Measurements from ENCODE around the gene OR4K14. TPM values are rescaled to one million over a fixed set of nuclear protein-coding genes. Genes with fewer than 3 reads are reported as not detected.

OR4K14 gene
- total and polyA plus RNA-seq, 2 experiments from 2014 or later, result not detected

DNA sequence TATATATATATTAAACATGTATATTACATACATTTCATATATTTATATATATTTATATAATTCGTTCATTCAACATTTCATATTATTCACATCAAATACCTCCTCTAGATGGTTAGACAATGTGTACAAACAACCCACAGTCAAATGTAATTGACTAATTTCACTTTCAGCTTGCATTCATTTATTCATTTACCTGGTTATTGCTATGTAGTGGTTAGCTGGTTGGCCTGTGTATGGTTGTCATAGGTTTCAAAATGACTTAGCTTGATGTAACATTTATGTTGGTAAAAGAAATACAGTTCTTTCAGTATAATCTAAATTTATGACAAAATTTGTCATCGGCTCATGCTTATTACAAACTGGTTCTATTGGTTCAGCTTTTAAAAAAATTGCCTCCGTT is 16.3 kb upstream of the OR4K14 start:
- no peak overlapping the region for H3K27ac ChIP-seq
- TF ChIP-seq, protein P1, sequence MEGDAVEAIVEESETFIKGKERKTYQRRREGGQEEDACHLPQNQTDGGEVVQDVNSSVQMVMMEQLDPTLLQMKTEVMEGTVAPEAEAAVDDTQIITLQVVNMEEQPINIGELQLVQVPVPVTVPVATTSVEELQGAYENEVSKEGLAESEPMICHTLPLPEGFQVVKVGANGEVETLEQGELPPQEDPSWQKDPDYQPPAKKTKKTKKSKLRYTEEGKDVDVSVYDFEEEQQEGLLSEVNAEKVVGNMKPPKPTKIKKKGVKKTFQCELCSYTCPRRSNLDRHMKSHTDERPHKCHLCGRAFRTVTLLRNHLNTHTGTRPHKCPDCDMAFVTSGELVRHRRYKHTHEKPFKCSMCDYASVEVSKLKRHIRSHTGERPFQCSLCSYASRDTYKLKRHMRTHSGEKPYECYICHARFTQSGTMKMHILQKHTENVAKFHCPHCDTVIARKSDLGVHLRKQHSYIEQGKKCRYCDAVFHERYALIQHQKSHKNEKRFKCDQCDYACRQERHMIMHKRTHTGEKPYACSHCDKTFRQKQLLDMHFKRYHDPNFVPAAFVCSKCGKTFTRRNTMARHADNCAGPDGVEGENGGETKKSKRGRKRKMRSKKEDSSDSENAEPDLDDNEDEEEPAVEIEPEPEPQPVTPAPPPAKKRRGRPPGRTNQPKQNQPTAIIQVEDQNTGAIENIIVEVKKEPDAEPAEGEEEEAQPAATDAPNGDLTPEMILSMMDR (IDR thresholded peaks at IDR 0.05; ENCODE audit: low read depth, low read length), result no peak
- no peaks in the 10 kb centered on the region for H3K4me1 ChIP-seq (ENCODE audit: low read depth)
- no peaks in the 10 kb centered on the region for H3K36me3 ChIP-seq
- DNase-seq (ENCODE audit: low read depth in 1 of 2, low spot score in 1 of 2), result no peak
- no peaks in the 10 kb centered on the region for H3K27me3 ChIP-seq
- H3K4me3 ChIP-seq, result no peak overlapping the region
- H3K9me3 ChIP-seq (ENCODE audit: low read depth), result peaks cover 5% of the 10 kb centered on the region

DNA sequence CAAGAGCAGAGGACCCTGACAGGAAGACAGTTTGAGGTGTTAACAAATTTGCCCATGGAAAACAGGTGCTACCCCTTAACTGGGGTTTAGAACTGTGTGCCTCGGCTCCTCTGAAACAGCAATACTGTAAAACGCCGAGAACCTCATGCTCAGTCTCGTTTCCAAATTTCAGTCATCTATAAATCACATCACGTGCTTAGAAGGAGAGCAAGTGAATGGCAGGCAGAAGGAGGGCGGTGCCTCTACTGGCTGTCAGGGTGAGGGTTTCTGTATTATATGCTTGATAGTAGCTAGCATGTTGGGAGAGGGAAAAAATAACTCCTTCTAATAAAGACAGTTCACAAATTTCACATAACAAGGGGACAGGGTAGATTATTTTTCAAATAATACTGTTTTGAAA is 12.0 kb upstream of the OR4K14 start:
- Histone ChIP-seq H3K27me3 (no peaks in the 10 kb centered on the region), H3K4me1 (ENCODE audit: low read depth) (no peaks in the 10 kb centered on the region), H3K4me3 (no peak overlapping the region)

DNA sequence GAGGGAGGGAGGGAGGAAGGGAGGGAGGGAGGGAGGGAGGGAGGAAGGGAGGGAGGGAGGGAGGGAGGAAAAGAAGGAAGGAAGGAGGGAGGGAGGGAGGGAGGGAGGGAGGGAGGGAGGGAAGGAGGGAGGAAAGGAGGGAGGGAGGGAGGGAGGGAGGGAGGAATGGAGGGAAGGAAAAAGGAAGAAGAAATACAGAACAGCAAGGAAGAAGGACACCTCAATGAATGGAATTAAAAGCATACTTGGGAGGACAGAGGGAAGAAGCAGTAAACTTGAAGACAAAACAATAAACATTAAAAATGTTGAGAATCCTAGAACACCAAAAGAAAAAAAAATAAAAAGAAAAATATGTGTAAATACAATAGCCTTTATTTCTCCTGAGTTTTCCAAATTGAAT is 11.0 kb downstream of the OR4K14 start:
- Histone ChIP-seq H3K4me3 (no peak overlapping the region), H3K27ac (no peak overlapping the region), H3K36me3 (no peaks in the 10 kb centered on the region), H3K27me3 (no peaks in the 10 kb centered on the region), H3K9me3 (ENCODE audit: low read depth) (peaks cover 6% of the 10 kb centered on the region), H3K4me1 (ENCODE audit: low read depth) (no peaks in the 10 kb centered on the region)
- DNase-seq (ENCODE audit: low read depth in 1 of 2, low spot score in 1 of 2), result no peak
- TF ChIP-seq, protein P1 (IDR thresholded peaks at IDR 0.05; ENCODE audit: low read depth, low read length), result no peak

More for the DNA sequence above, 12.0 kb upstream of the OR4K14 start:
- TF ChIP-seq, protein P1 (IDR thresholded peaks at IDR 0.05; ENCODE audit: low read depth, low read length), result no peak
- H3K36me3 ChIP-seq, result no peaks in the 10 kb centered on the region
- DNase-seq (ENCODE audit: low read depth in 1 of 2, low spot score in 1 of 2), result no peak
- no peak overlapping the region for H3K27ac ChIP-seq
- peaks cover 5% of the 10 kb centered on the region for H3K9me3 ChIP-seq (ENCODE audit: low read depth)

DNA sequence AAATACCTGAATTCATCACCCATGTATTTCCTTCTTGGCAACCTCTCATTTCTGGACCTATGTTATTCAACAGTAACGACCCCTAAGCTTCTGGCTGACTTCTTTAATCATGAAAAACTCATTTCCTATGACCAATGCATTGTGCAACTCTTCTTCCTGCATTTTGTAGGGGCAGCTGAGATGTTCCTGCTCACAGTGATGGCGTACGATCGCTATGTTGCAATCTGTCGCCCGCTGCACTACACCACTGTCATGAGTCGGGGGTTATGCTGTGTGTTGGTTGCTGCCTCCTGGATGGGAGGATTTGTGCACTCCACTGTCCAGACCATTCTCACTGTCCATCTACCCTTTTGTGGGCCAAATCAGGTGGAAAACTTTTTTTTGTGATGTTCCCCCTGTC is 16.8 kb downstream of the OR4K14 start:
- TF ChIP-seq, protein P1 (IDR thresholded peaks at IDR 0.05; ENCODE audit: low read depth, low read length), result no peak
- no peaks in the 10 kb centered on the region for H3K36me3 ChIP-seq
- no peak overlapping the region for H3K27ac ChIP-seq
- H3K4me3 ChIP-seq, result no peak overlapping the region
- DNase-seq (ENCODE audit: low read depth in 1 of 2, low spot score in 1 of 2), result no peak
- peaks cover 6% of the 10 kb centered on the region for H3K9me3 ChIP-seq (ENCODE audit: low read depth)
- H3K27me3 ChIP-seq, result no peaks in the 10 kb centered on the region
- H3K4me1 ChIP-seq (ENCODE audit: low read depth), result no peaks in the 10 kb centered on the region

DNA sequence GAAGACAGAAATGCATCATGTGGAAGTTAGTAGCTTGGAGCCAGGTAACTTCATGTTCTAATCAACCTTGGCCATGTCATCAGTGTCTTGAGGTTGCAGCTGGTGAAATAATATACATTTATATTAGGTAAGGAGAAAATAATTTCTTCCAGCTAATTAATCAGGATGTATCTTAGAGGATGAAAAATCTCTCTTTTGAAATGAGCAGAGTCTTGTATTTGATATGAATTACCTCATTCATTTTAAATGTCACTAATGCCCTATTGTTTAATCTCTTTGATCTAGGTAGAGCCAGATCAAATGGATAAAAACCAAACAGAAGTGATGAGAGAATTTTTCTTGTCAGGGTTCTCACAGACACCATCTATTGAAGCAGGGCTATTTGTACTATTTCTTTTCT is 17.2 kb downstream of the OR4K14 start, which contains the start of gene OR4Q2:
Gene OR4Q2, plus strand, starts transcription at position 301 of the 400 bp plus-strand sequence.
- TF ChIP-seq, protein P1 (IDR thresholded peaks at IDR 0.05; ENCODE audit: low read depth, low read length), result no peak
- no peaks in the 10 kb centered on the region for H3K36me3 ChIP-seq

DNA sequence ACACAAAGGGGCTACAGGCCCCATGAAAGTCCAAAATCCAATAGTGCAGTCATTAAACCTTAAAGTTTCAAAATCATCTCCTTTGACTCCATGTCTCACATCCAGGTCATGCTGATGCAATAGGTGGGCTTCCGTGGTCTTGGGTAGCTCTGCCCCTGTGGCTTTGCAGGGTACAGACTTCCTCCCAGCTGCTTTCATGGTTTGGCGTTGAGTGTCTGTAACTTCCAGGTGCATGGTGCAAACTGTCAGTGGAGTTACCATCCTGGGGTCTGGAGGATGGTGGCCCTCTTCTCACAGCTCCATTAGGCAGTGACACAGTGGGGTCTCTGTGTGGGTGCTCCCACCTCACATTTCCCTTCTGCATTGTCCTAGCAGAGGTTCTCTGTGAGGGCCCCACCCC is 25.7 kb downstream of the OR4K14 start:
- H3K4me1 ChIP-seq (ENCODE audit: low read depth), result no peaks in the 10 kb centered on the region
- H3K36me3 ChIP-seq, result no peaks in the 10 kb centered on the region
- H3K9me3 ChIP-seq (ENCODE audit: low read depth), result no peaks in the 10 kb centered on the region
- H3K27me3 ChIP-seq, result no peaks in the 10 kb centered on the region
- TF ChIP-seq, protein P1 (IDR thresholded peaks at IDR 0.05; ENCODE audit: low read depth, low read length), result no peak
- DNase-seq (ENCODE audit: low read depth in 1 of 2, low spot score in 1 of 2), result no peak
- H3K4me3 ChIP-seq, result no peak overlapping the region
- no peak overlapping the region for H3K27ac ChIP-seq

More for the DNA sequence above, 17.2 kb downstream of the OR4K14 start, which contains the start of gene OR4Q2:
- Histone ChIP-seq H3K27me3 (no peaks in the 10 kb centered on the region), H3K9me3 (ENCODE audit: low read depth) (peaks cover 6% of the 10 kb centered on the region), H3K4me1 (ENCODE audit: low read depth) (no peaks in the 10 kb centered on the region), H3K4me3 (no peak within 1 kb of the TSS), H3K27ac (no peak within 1 kb of the TSS)
- no peak for DNase-seq (ENCODE audit: low read depth in 1 of 2, low spot score in 1 of 2)

All from cardiac muscle cell (in vitro differentiated cells and primary cell).